HG03064 (cell line): ENCODE measurements around the gene SETD9.

Experiments
- ATAC-seq: cut with Tn5 transposase; IDR thresholded peaks from one replicate; pipeline ENCODE4 v1.9.1; 2021; ENCODE audit warnings: low read depth; ENCODE audit not compliant: unreplicated experiment

Gene SETD9

DNA sequence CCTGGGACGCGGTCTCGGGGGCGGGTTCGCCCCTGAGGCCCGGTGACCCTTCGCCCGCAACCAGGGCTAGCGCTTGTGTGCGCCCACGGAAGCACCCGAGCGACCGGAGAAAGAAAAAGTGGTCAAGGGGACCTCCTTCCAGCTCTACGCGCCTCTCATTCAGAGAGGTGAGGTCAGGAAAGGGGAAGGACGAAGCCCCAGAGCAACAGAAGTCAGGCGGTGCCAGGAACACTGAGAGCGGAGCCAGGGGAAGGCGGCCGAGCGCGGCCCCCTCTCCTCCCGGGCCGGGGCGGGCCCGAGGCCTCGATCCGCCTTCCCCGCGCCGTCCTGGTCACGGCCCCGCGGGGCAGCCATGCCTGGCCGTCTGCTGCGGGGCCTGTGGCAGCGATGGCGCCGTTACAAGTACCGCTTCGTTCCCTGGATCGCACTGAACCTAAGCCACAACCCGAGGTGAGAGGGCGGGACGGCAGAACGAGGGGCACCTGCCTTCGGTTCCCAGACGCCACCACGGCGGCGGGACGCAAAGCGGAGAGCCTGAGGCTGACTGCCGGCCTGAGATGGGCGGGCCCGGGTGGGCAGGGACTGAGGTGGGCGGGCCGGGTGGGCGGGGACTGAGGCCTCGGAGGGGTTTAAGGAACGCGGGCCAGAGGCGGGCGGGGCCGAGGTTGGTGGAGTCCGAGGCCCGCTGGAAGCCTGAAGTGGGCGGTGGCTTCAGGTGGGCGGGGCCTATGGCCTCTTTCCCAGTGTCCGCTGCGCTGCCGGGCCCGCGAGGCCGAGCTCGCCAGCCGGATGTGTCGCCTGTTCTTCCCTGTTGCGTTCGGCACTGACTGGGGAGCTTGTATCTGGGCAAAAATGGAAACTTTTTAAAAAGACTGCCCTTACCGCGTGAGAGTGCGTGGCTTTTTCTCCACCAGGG is at the start of gene SETD9:
Gene SETD9 (plus strand): TSS at position 303 of the 916 bp plus-strand sequence. CDS start 50 bp downstream, at position 353.
- peak; percentile 77 for ATAC-seq

DNA sequence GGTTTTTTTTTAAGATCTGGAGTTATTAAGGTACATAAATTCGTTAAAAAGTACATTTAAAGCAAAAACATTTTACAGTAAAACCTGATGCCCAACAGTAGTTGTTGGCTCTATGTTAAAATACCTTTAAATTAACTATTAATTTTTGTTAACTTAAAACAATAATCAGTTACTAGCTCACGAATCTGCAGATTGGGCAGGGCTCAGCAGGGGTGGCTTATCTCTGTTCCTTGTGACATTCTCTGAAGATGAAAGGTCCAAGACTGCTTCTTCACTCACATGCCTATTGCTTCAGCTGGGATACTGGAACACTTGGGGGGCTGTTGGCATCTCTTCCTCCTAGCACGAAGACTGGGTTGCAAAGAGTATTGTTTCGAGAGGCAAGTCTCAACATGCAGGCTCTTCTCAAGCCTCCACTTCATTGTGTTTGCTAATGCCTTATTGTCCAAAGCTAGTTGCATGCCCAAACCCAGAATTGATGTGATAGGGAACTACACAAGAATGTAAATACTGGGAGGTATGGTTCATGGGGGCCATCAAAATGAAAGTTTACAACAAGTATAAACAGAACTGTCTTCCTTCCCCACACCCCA is 47.4 kb upstream of the SETD9 start:
- ATAC-seq = no peak

DNA sequence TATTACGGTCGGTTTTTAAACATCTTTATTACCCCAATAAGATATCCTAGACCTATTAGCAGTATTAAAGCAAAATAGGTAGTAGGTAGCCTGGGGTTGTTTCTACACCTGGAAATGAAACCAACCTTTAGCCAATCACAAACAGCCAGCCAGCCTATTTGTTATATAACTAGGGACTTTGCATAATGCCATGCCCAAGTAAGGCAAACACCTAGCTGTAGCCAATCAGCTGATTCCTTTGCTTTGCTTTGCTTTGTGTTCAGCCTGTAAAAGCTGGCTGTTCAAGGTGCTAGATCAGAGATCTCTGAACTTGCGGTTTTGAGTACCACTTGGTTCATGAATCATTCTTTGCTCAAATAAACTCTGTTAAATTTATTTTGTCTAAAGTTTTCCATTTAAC is 46.5 kb upstream of the SETD9 start:
- ATAC-seq = no peak

- no peak for ATAC-seq
These were observed 37.6 kb upstream of the SETD9 start for GRCh38 chr5:56871777-56872176.

GRCh38 chr5:56873056-56873455 is 36.3 kb upstream of the SETD9 start:
- ATAC-seq = no peak

- no peak for ATAC-seq
These were observed 33.1 kb upstream of the SETD9 start for GRCh38 chr5:56876327-56876726.

GRCh38 chr5:56881571-56881970 is 27.8 kb upstream of the SETD9 start:
- no peak for ATAC-seq

DNA sequence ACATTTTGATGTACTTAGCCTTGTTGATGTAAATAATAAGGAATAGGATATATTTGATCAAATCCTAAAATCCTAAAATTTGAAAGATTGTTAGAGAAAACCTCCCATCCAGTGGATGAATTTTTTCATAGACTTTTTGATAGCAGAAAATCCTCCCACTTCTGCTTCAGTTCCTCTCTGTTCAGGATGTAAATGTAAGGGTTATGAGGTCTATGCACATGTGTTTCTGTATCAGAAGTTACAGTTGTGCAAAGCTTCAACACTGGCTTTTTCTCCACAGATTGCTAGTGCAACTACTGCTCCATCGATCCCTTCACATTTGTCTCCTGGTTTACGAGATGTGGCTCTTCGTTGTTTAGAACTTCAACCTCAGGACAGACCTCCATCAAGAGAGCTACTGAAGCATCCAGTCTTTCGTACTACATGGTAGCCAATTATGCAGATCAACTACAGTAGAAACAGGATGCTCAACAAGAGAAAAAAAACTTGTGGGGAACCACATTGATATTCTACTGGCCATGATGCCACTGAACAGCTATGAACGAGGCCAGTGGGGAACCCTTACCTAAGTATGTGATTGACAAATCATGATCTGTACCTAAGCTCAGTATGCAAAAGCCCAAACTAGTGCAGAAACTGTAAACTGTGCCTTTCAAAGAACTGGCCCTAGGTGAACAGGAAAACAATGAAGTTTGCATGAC is 16.0 kb upstream of the SETD9 start:
- no peak for ATAC-seq

DNA sequence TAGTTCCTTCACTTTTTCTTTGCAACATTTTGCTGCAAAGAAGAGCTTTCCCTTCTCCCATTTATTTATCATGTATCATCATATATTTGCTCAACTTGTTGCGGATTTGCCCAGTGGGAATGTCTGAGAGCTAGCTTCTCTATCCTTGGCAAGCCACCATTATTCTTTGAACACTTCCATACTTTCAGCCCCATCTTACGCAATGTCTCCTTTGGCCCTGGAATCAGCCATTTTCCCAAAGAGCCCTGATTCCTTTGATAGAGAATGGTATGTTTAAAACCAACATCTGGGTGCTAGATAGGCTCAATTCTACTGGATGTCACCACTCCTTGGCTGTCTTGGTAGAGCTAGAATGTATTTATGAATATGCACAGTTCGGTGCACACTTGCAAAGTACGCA is 12.6 kb upstream of the SETD9 start:
- ATAC-seq = no peak

DNA sequence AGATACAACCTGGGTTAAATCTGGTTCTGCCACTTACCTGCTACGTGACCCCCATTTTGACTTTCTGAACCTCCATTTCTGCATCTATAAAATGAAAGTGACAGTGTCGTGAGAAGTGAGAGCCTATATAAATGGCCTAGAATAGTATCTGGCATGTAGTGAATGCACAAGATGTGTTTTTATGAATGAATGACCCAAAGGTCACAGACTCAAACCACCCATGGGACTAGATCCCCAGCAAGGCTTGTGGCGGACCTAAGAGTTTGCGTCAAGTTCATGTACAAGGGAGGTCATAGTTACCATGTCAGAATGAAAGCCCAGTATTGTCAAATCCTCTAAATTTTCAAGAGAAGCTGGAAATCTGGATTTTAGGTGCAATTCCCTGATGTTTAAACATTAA is 11.2 kb upstream of the SETD9 start:
- ATAC-seq = no peak

- no peak for ATAC-seq
These were observed 9.0 kb upstream of the SETD9 start for GRCh38 chr5:56900395-56900794.

DNA sequence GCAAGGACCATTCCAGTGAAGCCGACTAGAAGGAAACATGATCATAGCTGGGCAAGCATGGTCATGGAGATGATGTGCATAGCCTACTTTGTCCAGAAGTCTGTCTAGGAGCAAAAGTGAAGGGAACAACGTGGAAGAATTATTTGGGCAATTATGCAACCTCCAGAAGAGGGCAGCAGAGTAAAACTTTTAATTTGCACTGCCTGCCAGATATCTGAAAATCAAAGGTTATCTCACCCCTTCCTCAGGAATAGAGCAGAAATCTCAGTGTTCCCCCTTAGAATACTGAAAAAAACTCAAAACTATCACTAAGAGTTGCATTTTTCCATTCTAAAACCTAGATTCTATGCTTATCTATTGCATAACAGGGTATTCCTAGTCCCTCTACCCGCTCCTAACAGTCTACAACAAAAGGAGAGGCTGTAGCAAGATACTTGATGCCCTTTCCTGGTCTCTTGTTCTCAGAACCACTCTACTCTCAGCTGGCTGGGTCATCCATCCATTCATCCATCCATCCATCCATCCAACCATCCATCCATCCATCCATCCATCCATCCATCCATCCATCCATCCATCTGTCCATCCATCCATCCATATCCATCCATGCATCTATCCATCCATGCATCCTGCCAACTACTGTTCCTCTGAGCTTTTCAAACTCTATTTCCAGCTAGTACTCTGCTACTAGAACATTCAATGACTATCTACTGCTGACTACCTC is 8.4 kb upstream of the SETD9 start:
- ATAC-seq = no peak

DNA sequence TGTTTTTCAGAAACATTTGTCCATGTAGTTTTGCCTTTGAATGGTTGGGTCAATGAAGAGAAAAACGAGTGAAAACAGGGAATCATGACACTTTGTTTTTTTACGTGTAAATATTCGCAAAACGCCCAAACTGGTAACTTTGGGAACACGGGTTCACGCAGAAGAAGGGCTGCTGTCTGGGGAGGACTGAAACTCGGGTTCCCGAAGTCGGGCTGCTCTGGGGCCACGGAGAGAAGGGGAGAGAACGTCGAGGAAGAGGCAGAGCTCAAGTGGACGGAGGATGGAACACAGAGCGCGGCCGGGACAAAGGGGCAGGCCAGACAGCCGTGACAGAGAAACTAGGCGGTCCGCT is 478 bp upstream of the SETD9 start:
- peak; percentile 29 for ATAC-seq

DNA sequence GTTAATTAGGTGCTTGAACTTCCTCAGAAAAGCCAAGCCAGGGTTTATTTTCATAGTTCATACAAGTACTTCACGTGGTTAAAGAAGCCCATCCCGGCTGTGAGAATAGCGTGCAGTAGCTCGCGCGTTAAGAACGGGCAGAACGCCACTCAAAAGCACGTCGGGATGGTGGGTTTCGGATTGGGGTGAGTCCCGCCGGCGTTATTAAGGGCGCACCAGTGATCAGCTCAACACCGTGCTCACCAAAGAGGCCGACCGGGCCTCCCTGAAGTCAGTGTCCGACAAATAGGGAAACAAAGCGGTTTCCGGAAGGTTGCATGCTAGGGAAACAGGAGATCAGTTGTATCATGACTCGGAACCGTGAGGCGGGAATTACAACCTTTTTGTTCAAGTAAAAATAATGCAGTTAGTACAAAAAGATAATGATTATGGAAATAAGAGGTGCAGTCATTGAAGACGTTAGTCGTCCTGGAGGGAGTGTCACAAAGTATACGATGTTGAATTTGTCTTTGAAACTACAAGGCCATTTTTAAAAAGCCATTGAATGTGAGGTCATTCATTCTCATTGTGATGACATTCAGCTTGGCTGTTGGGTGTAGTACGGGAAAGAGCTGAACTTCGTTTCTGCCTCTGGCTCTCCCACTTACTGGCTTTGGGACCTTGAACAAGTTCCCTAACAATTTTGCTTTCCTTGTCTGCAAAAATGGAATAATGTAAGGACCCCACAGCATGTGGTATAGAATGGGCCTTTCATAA is 992 bp downstream of the SETD9 start:
- peak; percentile 25 for ATAC-seq

DNA sequence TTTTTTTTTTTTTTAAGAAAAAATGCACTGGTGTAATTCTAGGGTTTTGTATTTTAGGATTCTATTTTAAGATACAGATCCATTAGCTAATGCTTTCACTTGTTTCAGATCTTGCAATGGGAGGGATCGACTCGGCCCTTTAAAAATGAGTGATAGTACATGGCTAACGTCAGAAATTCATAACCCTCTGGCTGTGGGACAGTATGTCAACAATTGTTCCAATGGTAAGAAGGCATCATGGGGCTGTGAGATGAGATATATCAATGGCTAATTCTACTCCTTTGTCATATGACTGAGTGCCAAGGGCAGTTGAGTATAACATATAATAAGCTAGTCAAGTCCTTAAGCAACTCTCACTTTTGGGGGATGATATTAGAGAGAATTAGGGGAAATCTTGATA is 4.4 kb downstream of the SETD9 start:
- no peak for ATAC-seq

GRCh38 chr5:56914678-56915077 is 5.3 kb downstream of the SETD9 start:
- no peak for ATAC-seq

DNA sequence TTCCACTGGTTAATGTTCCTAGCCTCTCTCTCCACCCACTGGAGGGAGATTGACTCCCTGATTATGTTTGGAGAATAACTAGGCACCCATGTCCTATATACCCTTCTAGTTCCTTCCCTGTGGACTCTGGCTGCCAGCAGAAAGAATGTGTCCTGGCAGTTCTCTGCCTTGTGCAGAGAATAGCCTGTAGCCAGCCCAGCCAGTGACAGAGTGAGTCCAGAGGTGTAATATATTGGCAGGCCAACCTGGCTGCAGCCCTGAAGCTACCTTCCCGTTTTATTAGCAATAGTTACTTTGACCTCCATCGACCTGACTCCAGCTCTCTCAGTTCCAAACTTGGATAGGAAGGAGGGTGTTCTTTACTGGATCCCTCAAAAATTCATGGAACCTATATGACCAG is 8.1 kb downstream of the SETD9 start:
- no peak for ATAC-seq

DNA sequence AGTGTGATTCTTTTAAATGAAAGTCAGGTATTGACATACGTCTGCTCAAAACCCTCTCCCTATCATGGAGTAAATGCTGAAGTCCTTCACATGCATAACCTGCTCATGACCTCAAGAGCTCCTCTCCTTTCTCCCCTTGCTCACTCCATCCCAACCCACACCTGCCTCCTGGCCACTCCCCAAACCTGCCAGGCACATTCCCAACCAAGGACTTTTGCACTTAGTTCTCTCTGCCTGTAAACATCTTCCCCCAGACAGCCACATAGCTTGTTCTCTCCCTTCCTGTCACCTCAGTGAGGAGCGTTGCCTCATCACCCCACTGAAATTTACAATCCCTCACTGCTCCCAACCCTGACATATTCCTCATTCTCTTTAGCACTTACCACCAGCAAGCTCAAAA is 8.7 kb downstream of the SETD9 start:
- ATAC-seq = no peak

DNA sequence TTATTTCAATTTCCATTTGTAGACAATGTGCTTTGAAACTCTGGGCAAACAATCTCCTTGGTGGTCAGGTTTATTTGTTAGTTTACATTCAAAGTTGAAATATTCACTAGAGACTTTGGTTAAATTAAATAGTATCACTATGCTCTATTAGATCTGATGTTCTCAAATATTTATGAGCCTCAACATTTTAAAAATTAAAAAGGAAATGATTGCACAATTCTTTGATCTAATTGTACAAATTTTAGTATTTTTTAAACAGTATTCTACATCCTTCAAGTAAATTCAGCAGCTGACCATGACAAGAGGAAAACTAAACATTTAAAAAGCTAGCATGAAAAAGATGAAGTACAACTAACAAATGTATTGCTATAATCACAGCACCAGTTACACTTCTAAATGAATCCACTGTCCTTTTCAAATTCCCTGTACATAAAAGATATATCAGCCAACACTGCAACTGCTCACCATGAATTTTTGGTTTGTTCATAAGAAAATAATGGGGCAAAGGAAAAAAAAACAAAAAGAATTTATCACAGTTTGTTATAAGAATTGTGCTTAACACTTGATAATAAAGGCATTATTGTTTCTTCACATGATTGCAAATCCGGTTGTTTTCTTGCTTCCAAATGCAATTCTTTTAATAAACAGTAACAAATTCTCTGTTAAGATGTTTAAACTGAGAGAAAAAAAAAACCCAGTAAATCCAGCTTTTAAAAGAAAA is 10.7 kb downstream of the SETD9 start:
- no peak for ATAC-seq

DNA sequence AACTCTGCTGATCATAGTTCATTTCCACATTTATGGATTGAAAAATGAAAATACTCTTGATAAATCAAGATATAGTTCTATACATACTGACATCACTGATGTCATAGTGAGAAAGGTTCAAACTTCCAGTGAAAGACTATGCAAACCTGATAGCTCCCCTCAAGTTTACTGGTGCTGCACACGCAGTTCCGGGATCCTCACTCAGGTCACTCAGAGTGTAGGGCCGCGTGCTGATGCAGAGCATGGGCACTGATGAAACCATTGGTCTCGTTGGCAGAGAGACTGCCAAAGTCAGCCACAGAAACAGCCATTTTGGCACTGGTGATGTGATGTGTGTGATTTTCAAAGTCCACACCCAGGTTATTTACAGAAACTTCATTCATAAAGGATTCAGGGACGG is 13.5 kb downstream of the SETD9 start:
- ATAC-seq = no peak
